Pulmonary artery endothelial cell (primary cell): Measurements from ENCODE around the gene CMIP. TPM values are rescaled to one million over a fixed set of nuclear protein-coding genes. Genes with fewer than 3 reads are reported as not detected.

Source experiments
- DNase-seq: peaks from one replicate; pipeline ENCODE4 v3.0.0-alpha.2; 2011; ENCODE audit warnings: low read depth, low spot score
- total RNA-seq: library from RNA; depleted of rRNA; stranded (reverse); fragments of >200 nt; gene quantifications from 2 replicates; pipeline ENCODE4 v1.2.3, GENCODE V29; 2014

CMIP gene
- total RNA-seq, 1 donor from 2014 or later = 30.1 TPM

GRCh38 chr16:81618187-81618586 is 173.6 kb downstream of the CMIP start:
- no peak for DNase-seq

GRCh38 chr16:81618661-81619060 is 174.1 kb downstream of the CMIP start:
- no peak for DNase-seq

- DNase-seq = no peak
These were observed 175.4 kb downstream of the CMIP start for GRCh38 chr16:81620029-81620428.

GRCh38 chr16:81620796-81621195 is 176.2 kb downstream of the CMIP start:
- no peak for DNase-seq

GRCh38 chr16:81621496-81621895 is 176.9 kb downstream of the CMIP start:
- no peak for DNase-seq

- no peak for DNase-seq
These were observed 178.9 kb downstream of the CMIP start for GRCh38 chr16:81623365-81624102.

- no peak for DNase-seq
These were observed 179.8 kb downstream of the CMIP start for GRCh38 chr16:81624403-81624759.

GRCh38 chr16:81624760-81625543 is 180.3 kb downstream of the CMIP start:
- peak; percentile 53 for DNase-seq

GRCh38 chr16:81625544-81626153 is 181.0 kb downstream of the CMIP start:
- peak; percentile 90 for DNase-seq

- DNase-seq = no peak
These were observed 181.6 kb downstream of the CMIP start for GRCh38 chr16:81626181-81626674.

- DNase-seq = no peak
These were observed 182.4 kb downstream of the CMIP start for GRCh38 chr16:81627024-81627423.

GRCh38 chr16:81627729-81628244 is 183.2 kb downstream of the CMIP start:
- no peak for DNase-seq

- no peak for DNase-seq
These were observed 184.6 kb downstream of the CMIP start for GRCh38 chr16:81629034-81629802.

- no peak for DNase-seq
These were observed 185.5 kb downstream of the CMIP start for GRCh38 chr16:81629896-81630634.

- no peak for DNase-seq
These were observed 186.0 kb downstream of the CMIP start for GRCh38 chr16:81630635-81631031.

GRCh38 chr16:81632392-81633146 is 188.0 kb downstream of the CMIP start:
- DNase-seq = no peak

- DNase-seq = no peak
These were observed 188.6 kb downstream of the CMIP start for GRCh38 chr16:81633147-81633619.

- DNase-seq = no peak
These were observed 189.2 kb downstream of the CMIP start for GRCh38 chr16:81633680-81634379.
